Hematopoietic multipotent progenitor cell treated with erythropoietin and hydrocortisone succinate and interleukin-3 and kit ligand, for 17 days (in vitro differentiated cells): ENCODE measurements around the gene ACTRT2.

ENCODE experiments used
- DNase-seq: peaks from one replicate; pipeline ENCODE4 v3.0.0-alpha.2; 2015; ENCODE audit warnings: low spot score

Gene ACTRT2

DNA sequence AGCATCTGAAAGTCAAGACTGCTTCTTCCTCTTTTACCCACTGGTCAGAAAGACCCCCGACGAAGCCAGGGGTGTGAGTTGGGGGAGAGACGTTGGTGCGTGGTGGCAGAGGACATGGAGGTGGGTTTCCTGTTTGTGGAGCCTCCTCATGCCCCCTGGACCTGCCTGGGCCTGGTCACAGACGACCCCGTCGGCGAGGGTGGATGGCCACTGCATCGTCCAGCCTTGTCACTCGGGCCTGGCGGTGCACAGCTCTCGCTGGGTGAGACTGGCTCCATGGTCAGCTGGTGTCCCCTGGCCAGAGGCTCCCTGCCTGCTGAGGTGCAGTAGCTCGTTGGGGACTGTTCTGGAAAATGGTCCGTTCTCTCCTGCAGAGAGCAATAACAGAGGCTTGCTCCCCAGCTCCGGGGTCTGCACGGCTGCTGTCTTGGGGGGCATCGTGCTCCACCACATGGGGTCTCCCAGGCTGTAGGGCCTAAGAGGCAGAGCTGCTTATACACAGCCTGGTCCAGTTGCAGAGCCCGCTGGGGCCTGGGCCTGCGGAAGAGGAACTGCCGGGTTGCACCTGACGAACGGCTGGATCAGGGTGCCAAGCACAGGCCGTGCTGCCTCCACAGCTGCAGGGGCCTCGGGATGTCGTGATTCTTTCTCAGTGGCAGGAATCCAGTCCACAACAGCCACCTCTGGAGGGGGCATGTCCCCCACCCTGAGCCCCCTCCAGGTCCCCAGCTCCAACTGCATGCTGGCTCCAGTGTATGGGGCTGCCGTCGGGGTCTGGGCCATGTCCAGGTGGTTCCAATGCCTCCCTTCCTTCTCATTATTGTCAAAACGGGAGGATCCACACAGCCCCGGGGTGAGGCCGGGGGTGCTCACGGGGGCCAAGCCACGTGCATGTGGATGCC, 18.0 kb upstream of the ACTRT2 start:
- DNase-seq, result no peak

DNA sequence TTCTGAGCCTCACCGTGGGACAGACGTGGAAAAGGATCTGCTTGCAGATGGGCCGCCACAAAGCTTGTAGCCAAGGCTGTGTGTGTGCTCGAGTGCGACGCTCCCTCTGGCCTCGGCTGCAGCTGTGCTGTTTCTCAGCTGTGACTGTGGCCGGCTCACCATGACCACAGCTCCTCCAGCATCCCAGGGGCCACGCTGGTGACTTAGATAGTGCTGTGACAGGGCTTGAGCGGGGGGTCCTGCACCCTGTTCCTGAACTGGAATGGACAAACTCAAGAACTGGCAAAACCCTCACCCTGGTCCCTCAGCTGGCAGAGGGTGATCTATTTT, 17.4 kb upstream of the ACTRT2 start:
- no peak for DNase-seq

- no peak for DNase-seq
Observed at GRCh38 chr1:3004285-3005205, 16.7 kb upstream of the ACTRT2 start.

DNA sequence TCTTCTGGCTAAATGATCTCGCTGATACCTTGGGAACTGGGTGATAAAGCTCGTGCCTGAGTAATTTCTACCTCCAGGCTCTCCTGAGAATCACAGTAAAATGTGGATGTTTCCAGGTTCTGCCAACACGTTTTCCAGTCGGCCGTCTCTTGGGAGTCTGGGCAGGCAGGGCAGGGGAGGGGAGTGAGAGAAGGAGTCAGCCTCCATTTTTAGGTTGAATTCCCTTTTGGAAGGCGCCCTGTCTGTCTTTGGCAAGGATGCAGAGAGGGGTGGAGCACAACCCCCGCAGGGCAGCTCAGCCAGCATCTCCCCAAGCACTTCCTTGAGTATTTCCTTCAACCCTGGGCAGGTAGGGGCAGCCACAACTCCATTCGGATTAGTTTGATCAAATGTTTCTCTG, 15.5 kb upstream of the ACTRT2 start:
- no peak for DNase-seq

GRCh38 chr1:3007298-3008147, 13.7 kb upstream of the ACTRT2 start:
- no peak for DNase-seq

DNA sequence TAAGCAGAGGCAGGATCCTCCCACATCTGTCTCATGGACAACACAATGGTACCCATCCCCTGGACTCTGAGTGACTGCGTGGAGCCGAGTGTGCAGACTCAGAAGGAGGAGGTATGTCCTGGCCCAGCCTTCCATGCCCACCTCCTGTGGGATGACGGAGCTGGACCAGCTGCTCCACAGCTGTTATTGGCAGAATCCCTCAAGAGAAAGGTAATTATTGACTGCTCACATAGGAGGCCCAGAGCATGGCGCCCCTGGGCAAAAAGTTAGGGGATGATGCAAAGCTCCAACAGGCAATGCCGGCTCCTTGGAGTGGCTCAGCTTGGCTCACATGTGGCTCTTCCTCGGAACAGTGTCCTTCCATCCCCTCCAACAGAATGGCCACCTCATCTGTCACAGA, 12.2 kb upstream of the ACTRT2 start:
- DNase-seq, result no peak

DNA sequence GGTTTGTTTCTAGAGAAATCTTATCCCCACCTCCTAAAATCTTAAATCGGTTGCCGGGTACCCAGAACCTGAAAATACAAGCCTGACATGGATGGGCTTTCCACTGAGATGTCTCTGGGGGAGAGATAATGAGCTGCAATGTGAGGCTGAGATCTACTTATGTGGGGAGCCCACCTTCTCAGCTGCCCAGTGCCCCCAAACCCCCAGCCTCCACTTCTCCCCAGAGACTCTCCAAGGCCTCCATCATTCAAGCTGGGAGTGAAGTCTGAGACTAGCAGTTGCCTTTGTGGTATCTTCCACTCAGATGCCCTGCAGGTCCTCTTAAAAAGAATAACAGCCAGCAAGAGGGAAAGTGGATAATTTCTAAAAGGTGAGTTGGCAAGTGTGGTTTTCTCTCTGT, 11.7 kb upstream of the ACTRT2 start:
- DNase-seq, result no peak

DNA sequence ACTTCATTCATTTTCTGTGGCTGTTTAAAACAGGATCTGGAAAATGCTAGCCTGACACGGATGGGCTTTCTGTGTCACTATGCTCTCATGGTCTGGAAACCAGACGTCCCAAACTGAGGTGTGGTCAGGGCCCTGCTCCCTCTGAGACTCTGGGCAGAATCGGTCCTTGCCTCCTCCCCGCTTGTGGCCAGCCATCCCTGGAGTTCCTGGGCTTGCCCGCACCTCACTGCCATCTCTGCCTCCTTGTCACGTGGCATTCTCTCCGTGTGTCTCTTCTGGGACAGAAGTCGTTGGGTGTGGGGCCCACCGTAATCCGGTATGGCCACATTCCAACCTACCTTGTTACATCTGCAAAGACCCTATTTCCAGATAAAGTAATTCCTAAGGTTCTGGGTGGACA, 10.1 kb upstream of the ACTRT2 start:
- no peak for DNase-seq

GRCh38 chr1:3011631-3012455, 9.4 kb upstream of the ACTRT2 start:
- DNase-seq, result no peak

- DNase-seq, result no peak
Observed at GRCh38 chr1:3012456-3013291, 8.6 kb upstream of the ACTRT2 start.

GRCh38 chr1:3013371-3014049, 7.8 kb upstream of the ACTRT2 start:
- DNase-seq, result no peak

DNA sequence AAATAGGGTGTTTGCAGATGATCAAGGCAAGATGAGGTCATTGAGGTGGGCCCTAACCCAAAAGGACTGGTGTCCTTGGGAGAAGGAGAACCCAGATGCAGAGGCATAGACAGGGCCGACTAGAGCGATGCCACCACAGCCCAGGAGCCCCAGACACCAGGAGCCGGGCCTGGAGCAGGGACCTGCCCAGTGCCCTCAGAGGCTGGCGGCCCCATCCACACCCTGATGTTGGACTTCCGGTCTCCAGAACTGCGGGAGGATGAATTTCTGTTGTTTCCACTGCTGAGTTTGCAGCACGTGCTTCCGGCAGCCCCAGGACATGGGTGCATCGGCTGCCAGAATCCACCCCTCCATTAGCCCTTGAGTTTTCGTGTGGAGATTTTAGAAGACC, 7.2 kb upstream of the ACTRT2 start:
- no peak for DNase-seq

GRCh38 chr1:3014443-3015268, 6.6 kb upstream of the ACTRT2 start:
- no peak for DNase-seq

DNA sequence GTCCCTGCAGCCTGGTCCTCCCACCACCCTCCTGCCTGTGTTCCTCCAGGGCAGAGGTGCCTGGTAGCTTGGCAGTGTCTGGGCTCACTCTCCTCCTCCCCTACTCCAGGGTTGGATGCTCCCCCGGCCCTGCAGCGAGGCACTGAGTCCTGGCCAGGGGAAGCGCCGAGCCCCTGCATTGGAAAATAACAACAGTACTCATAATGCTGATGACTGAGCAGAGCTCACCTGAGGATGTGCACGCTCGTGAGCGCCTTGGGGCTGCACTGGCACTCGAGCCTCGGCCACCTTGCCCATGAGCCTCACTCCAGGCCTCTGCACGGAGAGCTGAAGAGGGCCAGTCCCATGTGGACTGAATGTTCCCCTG, 6.0 kb upstream of the ACTRT2 start:
- no peak for DNase-seq

GRCh38 chr1:3015744-3016143, 5.5 kb upstream of the ACTRT2 start:
- DNase-seq, result no peak

GRCh38 chr1:3016641-3017439, 4.4 kb upstream of the ACTRT2 start:
- DNase-seq, result no peak

DNA sequence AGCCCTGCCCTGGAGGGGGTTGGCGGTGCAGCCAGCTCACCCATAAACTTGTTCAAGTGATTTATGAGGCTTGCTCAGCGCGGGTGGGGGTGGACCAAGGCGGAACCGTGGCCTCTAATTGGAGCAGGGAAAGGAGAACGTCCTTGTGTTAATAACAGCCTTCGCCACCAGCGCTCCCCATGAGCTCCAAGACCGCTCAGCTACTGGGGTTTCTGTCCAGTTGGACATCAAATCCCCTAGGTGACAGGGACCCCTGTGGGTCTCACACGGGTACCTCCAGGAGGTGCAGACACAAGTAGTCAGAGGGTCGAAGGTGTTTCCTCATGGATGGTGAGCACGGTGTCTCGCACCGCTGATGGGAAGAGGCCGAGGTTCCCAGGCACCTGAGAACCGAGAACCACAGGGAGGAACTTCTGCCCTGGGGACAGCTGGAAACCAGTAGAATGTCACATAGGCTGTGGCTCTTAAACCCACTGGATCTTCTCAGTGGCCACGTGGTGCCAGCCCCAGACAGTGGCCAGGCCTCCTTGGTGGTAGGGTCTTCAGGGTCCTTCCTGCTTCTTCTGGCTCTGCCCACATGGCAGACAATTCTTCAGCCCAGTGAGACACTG, 3.7 kb upstream of the ACTRT2 start:
- no peak for DNase-seq

DNA sequence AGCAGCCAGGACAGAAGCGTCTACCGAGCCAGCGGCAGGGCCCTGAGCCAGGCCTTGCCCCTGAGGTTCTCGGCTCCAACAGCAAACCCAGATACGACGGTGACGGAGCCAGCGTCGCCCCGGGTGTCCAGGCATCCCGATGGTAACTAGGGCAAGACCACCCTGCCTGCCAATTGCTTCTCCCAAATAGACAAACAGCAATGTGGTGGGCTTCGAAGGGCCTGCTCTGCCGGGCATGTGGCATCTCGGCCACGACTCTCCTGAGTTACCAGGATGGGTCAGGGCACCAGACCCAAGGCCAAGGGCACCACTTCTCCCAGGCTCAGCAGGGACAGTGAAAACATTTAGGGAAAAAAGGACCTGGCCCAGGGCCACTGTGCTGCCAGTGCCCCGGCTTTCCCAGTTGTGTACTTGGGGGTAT, 3.2 kb upstream of the ACTRT2 start:
- DNase-seq, result no peak
